HG02938 (cell line): ENCODE measurements around the gene OSBPL10.
A peak's percentile ranks its signal among the peaks of the same experiment; 100 is the strongest.

Experiments used
- ATAC-seq: cut with Tn5 transposase; IDR thresholded peaks from one replicate; pipeline ENCODE4 v1.9.1; 2021; ENCODE audit warnings: mild to moderate bottlenecking, moderate library complexity; ENCODE audit not compliant: unreplicated experiment

The OSBPL10 gene

GRCh38 chr3:31636694-31637442 is 344.2 kb downstream of the OSBPL10 start:
- ATAC-seq, result no peak

DNA sequence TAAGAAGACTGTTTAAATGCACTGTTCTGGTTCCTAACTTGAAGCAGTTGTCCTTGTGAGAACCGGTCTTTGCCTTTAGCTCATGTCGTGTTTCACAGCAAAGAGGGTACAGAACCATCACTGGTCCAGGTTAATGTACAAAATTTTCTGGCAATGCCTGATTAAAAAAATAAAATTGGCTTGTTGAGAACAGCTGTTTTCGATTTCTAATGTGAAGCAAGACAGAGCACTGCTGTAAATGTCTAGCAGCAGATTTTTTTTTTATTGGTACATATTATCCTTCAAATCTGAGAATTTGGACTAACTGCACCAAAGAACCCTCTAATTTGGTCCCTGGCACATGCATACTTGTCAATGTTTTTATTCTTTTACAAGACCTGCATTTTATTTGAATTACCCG is 345.0 kb downstream of the OSBPL10 start:
- ATAC-seq, result no peak

DNA sequence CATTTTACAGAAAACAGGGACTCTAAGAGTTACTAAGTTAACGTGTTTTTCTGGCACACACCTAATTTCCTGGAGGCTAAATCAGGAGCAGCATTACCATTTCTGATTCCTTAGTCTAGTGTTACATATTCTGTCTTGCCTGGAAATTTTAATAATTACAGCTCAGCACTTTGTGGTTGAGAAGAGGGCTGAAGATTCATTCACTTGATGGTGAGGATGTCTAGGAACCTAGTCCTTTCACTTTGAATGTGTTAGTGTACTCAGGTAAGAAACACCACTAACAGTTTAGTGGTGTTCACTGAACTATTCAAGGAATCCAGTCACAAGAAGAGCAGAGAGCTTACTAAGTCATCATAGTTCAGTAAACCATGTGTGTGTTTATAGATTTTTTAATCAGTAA is 345.5 kb downstream of the OSBPL10 start:
- no peak for ATAC-seq

GRCh38 chr3:31634476-31634875 is 346.6 kb downstream of the OSBPL10 start:
- ATAC-seq, result no peak

- ATAC-seq, result no peak
Observed at GRCh38 chr3:31629054-31629453, 352.0 kb downstream of the OSBPL10 start.

DNA sequence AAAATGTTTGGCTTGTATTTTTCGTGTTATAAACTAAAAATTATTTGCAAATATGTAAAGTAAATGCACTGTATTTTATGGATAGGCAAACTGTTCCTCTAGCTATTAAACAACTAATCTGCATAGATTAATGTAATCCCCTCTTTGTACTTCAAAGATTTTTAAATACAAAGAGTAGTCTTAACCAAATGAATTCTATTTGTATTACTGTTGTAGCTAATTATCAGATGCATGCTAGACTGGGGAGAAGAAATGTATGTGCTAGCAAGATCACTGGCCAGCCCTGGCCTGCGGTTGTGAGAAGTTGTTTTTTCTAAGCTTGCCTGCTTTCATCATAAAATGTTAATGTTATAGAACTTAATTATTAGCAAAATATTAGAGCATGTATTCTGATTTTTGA is 355.7 kb downstream of the OSBPL10 start:
- ATAC-seq, result no peak

DNA sequence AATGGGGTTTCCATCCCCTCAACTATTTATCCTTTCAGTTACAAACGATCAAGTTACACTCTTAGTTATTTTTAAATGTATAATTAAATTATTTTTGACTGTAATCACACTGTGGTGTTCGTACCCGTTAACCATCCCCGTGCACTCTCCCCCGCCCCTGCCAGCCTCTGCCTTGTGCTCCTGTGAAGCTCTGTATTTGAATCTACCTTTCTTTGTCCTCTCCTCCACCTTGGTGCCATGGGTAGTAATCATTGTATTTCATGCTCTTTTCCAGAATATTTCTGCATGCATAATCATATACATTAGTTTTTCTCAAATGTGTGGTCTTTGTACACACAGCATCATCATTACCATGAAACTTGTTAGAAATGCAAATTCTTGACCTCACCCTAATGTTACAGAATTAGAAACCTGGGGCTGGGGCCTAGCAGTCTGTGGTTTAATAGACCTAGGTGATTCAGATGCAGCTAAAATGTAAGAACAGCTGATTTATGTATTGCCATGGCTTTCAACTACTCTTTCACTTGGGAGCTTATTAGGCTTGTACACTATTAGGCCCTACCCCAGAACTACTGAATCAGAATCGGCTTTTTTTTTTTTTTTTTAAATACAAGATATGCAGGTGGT is 356.9 kb downstream of the OSBPL10 start:
- ATAC-seq, result peak; percentile 55

GRCh38 chr3:31622636-31623288 is 358.3 kb downstream of the OSBPL10 start:
- ATAC-seq, result peak; percentile 59

DNA sequence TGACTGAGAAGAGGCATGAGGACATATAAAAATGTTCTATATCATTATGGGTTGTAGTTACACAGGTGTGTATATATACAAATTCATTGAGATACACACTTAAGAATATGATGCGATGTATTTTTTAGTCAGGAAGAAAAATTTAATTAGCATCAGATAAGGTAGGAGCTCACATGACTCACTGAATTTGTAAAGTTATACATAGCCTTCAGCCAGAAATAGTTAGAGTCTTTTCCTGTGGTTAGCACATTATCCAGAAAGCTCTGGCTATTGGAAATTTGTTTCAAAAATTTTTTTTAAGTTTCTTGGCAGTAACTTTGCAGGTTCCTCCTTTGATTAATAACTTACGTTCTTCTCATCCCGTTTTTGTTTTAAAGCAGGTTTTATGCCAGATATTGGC is 359.7 kb downstream of the OSBPL10 start:
- no peak for ATAC-seq

GRCh38 chr3:31620656-31621055 is 360.4 kb downstream of the OSBPL10 start:
- ATAC-seq, result peak; percentile 46

GRCh38 chr3:31616711-31617110 is 364.4 kb downstream of the OSBPL10 start:
- ATAC-seq, result no peak

DNA sequence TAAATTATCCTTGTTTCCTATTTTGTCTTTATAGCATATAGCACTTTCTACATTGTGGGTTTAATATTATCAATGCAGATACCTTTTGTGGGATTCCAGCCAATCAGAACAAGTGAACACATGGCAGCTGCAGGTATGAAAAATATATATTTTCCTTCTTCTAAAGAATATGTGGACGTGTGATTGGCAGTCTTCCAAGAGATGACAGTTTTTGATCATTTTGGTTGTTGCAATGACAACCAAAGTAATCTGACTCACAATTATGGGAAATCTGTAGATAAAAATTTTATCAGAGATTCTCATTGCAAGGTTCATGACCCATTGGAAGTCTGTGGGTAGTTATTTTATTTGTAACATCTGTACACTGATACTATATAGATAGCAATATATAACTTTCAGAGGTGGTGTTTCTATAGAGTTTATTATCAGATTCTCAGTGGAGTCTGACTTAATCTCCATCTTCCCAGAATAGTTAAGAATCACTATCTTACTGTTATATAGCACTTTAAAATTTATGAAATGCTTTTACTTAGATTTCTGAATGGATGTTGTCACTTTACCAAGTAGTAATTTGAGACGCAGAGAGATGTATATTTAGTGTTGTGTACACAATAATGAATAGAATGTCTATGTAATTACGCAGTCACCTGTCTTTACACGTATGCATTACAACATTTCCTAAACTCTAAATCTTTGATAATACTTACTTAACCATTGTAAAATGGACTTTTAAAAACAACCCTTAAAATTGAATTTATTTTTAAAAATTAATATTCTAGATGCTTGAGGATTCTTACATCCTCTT is 365.8 kb downstream of the OSBPL10 start:
- ATAC-seq, result no peak

DNA sequence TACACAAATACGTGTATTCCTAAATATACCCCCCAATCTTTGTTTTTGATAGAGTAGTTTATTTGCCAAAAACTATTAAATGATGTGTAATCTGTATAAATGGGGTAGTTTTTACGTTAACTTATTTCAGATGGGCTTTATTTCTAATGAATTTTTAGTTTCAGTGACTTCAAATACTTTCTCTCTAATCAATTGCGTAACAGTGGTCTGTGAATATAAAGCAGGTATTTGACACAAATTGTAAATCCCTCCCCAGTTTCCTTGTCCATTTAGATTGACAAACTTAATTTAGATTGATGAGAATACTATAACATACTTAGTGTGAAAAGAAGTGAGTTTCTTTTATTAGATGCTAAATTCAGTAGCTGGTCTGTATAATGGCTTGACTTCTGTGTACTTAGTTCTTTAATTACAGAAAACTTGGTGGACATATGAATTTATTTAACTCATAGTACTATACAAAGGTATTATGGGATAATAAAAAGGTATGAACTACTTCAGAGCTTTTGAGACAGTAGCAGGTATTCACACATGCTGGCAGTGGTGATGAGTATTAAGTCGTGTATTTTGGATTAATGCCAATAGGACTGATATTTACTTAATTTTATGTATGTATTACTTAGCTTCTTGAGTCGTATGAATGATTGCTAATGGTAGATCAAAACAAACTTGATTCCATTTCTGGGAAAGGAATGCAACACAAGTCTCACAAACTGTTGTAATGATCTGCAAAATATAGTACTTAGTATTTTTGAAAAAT is 366.7 kb downstream of the OSBPL10 start:
- no peak for ATAC-seq

DNA sequence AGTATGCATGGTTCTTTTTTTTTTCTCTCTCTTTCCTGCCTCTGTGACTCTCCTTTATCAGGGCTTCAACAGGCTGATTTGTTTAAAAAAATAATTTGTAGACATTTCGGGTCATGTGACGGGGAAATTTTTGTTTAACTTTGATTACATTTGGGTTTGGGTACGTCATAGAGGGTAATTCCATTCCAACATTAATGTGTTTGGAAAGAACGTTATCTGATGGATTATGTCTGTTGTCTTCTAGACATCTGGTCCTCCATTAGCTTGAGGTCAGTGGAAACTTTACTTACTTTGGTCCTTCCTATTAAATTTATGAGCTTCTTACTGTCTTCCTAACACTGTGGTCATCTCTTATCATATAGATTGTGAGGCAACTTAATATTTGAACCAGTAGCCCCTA is 367.4 kb downstream of the OSBPL10 start:
- ATAC-seq, result no peak

DNA sequence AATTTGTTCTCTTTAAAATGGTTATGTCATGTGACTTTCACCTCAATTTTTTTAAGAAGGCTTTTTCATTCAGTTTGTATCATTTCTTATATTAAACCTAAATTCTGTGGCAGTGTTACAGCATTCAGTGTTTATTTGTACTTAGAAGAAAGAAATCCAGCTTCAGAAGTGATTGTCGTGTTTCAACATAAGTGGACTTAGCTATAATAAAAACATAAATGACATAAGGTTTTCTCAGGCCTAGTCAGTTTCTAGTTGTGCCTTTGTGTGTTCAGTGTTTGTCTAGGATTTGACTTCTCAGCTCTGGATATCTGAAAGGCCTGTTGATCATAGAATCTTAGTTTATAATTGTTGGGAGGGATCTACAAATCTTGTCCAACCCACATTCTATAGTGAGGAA is 367.9 kb downstream of the OSBPL10 start:
- no peak for ATAC-seq
